Measurements from ENCODE around the gene ZZZ3. TPM values are rescaled to one million over a fixed set of nuclear protein-coding genes. Genes with fewer than 3 reads are reported as not detected.
"Not testable (repeated sequence)": the region's sequence is repeated elsewhere in the genome, so short reads cannot be mapped to it uniquely, and the experiment has no call there.

Gene ZZZ3
- polyA plus RNA-seq, 1 of the 3 experiments (the other 2 are of a cell fraction): 14.2 TPM

GRCh38 chr1:77674807-77675206 is 7.7 kb downstream of the ZZZ3 start:
- H2AFZ ChIP-seq (ENCODE audit: low read depth); H3K4me2 ChIP-seq; POLR2A ChIA-PET; H3K27me3 ChIP-seq (ENCODE audit: insufficient read depth); DNase-seq; H3K9me2 ChIP-seq; CTCF ChIA-PET; H3K9me3 ChIP-seq; H3K27ac ChIP-seq (ENCODE audit: low read depth in 2 of 2, low read length in 1 of 2); H3K9ac ChIP-seq; H3K4me3 ChIP-seq (ENCODE audit: low read depth in 2 of 2, low read length in 1 of 2): not testable (repeated sequence)
- Histone ChIP-seq H4K20me1 (ENCODE audit: insufficient read depth) (peaks cover 41% of the 10 kb centered on the region), H3F3A (replicated peaks; ENCODE audit: insufficient read depth) (peaks cover 10% of the 10 kb centered on the region), H3K4me1 (ENCODE audit: control insufficient read depth in 1 of 2, insufficient read depth in 2 of 2, low read depth in 1 of 2, low read length in 1 of 2) (peaks cover 8 to 43% of the 10 kb centered on the region in 2 experiments), H3K79me2 (ENCODE audit: insufficient read depth) (peaks cover 100% of the 10 kb centered on the region), H3K36me3 (replicated peaks in 1 of 2; ENCODE audit: control insufficient read depth in 1 of 2, insufficient read depth in 2 of 2, low read length in 1 of 2) (peaks cover 4 to 23% of the 10 kb centered on the region in 2 experiments)
- WGBS (ENCODE audit: low lambda C conversion rate): 89% methylated on average over 3 of the region's 3 CpGs

DNA sequence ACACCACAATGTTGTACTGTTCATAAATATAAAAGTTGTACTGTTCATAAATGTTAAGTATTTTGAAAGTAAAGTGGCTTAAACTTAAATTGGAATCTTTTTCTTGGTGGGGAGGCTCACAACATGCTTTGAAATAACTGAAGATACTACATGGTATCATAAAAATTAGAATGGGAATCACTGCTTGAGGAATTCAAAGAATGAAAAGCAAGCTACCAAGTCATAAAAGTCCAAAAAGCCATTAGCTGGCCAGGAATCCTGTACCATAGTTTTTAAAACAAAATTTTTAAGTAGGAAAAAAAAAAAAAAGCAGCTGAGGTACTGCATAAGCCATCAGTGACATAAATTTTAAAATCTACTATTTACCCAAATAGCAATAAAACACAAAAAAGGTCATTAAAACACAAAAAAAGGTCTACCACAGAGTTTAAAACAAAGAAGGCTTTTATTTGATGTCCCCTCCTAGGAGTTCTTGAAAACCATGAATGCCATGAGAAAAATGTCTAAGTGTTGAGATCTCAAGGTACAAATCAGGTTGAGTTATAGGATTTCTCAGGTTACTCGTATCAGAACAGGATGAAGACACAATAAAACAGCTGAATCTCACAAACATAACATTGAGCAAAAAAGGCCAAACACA is 8.6 kb downstream of the ZZZ3 start:
- WGBS (ENCODE audit: low lambda C conversion rate): 84% methylated on average over 1 of the region's 1 CpG
- Histone ChIP-seq H3K27ac (ENCODE audit: low read depth in 2 of 2, low read length in 1 of 2) (peak overlapping the region in 1 of 2 experiments; percentile 76; a peak in 1 of 4 replicates), H3K9ac (no peak overlapping the region)

DNA sequence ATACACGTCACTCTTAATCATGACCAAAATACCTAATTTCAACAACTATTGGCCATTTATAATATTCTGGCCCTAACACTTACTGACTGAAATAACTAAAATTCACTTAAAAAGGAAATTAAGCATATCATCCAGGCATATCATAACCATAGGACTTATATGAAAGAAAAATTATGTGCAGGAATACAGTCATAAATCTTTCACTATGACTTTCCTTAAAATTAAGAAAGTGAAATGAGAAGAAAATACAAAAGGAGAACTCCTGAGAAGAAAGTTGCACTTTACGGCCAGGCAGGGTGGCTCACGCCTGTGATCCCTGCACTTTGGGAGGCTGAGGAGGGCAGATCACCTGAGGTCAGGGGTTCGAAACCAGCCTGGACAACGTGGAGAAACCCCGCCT is 9.4 kb downstream of the ZZZ3 start:
- no peak overlapping the region for H2AFZ ChIP-seq (ENCODE audit: low read depth)
- POLR2A ChIA-PET: no interaction called here
- peaks cover 4 to 27% of the 10 kb centered on the region in 2 experiments for H3K36me3 ChIP-seq (replicated peaks in 1 of 2; ENCODE audit: control insufficient read depth in 1 of 2, insufficient read depth in 2 of 2, low read length in 1 of 2)
- no peaks in the 10 kb centered on the region for H3K9me2 ChIP-seq
- H4K20me1 ChIP-seq (ENCODE audit: insufficient read depth): peaks cover 43% of the 10 kb centered on the region
- H3K9ac ChIP-seq: no peak overlapping the region
- peaks cover 100% of the 10 kb centered on the region for H3K79me2 ChIP-seq (ENCODE audit: insufficient read depth)
- 95% methylated on average over 6 of the region's 6 CpGs for WGBS (ENCODE audit: low lambda C conversion rate)
- H3K27me3 ChIP-seq (ENCODE audit: insufficient read depth): no peaks in the 10 kb centered on the region
- CTCF ChIA-PET: interaction anchor here (0.6 kb wide), 1 partner anchor 27 kb away, joined by 3 read pairs; no protein-coding TSS in a partner anchor
- no peaks in the 10 kb centered on the region for H3K9me3 ChIP-seq
- no peak overlapping the region for H3K4me3 ChIP-seq (ENCODE audit: low read depth in 2 of 2, low read length in 1 of 2)
- no peak for DNase-seq
- H3K4me1 ChIP-seq (ENCODE audit: control insufficient read depth in 1 of 2, insufficient read depth in 2 of 2, low read depth in 1 of 2, low read length in 1 of 2): peaks cover 1 to 41% of the 10 kb centered on the region in 2 experiments; a peak in 3 of 4 replicates
- 0 out of 2 replicates have a peak overlapping the region, but pooled peaks have one; percentile 66 for H3K4me2 ChIP-seq
- H3K27ac ChIP-seq (ENCODE audit: low read depth in 2 of 2, low read length in 1 of 2): peak overlapping the region in 1 of 2 experiments; percentile 76; a peak in 2 of 4 replicates
- H3F3A ChIP-seq (replicated peaks; ENCODE audit: insufficient read depth): peaks cover 10% of the 10 kb centered on the region
- TF ChIP-seq MEF2A (IDR thresholded peaks at IDR 0.05; ENCODE audit: borderline replicate concordance, low read depth) (no peak), FOXJ3 (CRISPR knock-in tag; IDR thresholded peaks at IDR 0.05) (no peak), EP300 (IDR thresholded peaks at IDR 0.05; ENCODE audit: borderline replicate concordance in 1 of 2, low read depth in 1 of 2, low read length in 1 of 2) (no peak), SMC3 (IDR thresholded peaks at IDR 0.05; ENCODE audit: low read depth, low read length) (no peak), TAF1 (IDR thresholded peaks at IDR 0.05; ENCODE audit: borderline replicate concordance, low read depth, low read length) (no peak), FOSL2 (IDR thresholded peaks at IDR 0.05; ENCODE audit: borderline replicate concordance, low read depth) (no peak), RFX5 (IDR thresholded peaks at IDR 0.05; ENCODE audit: low read length) (no peak), RAD21 (IDR thresholded peaks at IDR 0.05; ENCODE audit: low read length) (no peak)
- TF ChIP-seq, protein P1, sequence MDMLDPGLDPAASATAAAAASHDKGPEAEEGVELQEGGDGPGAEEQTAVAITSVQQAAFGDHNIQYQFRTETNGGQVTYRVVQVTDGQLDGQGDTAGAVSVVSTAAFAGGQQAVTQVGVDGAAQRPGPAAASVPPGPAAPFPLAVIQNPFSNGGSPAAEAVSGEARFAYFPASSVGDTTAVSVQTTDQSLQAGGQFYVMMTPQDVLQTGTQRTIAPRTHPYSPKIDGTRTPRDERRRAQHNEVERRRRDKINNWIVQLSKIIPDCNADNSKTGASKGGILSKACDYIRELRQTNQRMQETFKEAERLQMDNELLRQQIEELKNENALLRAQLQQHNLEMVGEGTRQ (IDR thresholded peaks at IDR 0.05; ENCODE audit: borderline replicate concordance, low read depth, low read length): no peak

More for the DNA sequence above, 8.6 kb downstream of the ZZZ3 start:
- Histone ChIP-seq H3K4me1 (ENCODE audit: control insufficient read depth in 1 of 2, insufficient read depth in 2 of 2, low read depth in 1 of 2, low read length in 1 of 2) (peaks cover 8 to 41% of the 10 kb centered on the region in 2 experiments; a peak in 3 of 4 replicates), H3K9me2 (no peaks in the 10 kb centered on the region), H3K79me2 (ENCODE audit: insufficient read depth) (peaks cover 100% of the 10 kb centered on the region), H3K36me3 (replicated peaks in 1 of 2; ENCODE audit: control insufficient read depth in 1 of 2, insufficient read depth in 2 of 2, low read length in 1 of 2) (peaks cover 4 to 27% of the 10 kb centered on the region in 2 experiments), H3K4me3 (ENCODE audit: low read depth in 2 of 2, low read length in 1 of 2) (no peak overlapping the region), H3K4me2 (peak overlapping the region; percentile 66), H4K20me1 (ENCODE audit: insufficient read depth) (peaks cover 44% of the 10 kb centered on the region), H2AFZ (ENCODE audit: low read depth) (no peak overlapping the region), H3K27me3 (ENCODE audit: insufficient read depth) (no peaks in the 10 kb centered on the region), H3F3A (replicated peaks; ENCODE audit: insufficient read depth) (peaks cover 10% of the 10 kb centered on the region), H3K9me3 (no peaks in the 10 kb centered on the region)
- no peak for DNase-seq
- ChIA-PET POLR2A (no interaction called here), CTCF (no interaction called here)
- TF ChIP-seq GABPA (IDR thresholded peaks at IDR 0.05; ENCODE audit: low read depth): no peak
- TF ChIP-seq, protein P2, sequence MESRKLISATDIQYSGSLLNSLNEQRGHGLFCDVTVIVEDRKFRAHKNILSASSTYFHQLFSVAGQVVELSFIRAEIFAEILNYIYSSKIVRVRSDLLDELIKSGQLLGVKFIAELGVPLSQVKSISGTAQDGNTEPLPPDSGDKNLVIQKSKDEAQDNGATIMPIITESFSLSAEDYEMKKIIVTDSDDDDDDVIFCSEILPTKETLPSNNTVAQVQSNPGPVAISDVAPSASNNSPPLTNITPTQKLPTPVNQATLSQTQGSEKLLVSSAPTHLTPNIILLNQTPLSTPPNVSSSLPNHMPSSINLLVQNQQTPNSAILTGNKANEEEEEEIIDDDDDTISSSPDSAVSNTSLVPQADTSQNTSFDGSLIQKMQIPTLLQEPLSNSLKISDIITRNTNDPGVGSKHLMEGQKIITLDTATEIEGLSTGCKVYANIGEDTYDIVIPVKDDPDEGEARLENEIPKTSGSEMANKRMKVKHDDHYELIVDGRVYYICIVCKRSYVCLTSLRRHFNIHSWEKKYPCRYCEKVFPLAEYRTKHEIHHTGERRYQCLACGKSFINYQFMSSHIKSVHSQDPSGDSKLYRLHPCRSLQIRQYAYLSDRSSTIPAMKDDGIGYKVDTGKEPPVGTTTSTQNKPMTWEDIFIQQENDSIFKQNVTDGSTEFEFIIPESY (IDR thresholded peaks at IDR 0.05; ENCODE audit: borderline replicate concordance, low read depth): no peak
- no peak for TF ChIP-seq YY1 (IDR thresholded peaks at IDR 0.05; ENCODE audit: low read depth)
- TF ChIP-seq FOXJ3 (CRISPR knock-in tag; IDR thresholded peaks at IDR 0.05): no peak
- TF ChIP-seq TCF12 (IDR thresholded peaks at IDR 0.05): no peak
- TF ChIP-seq, protein P1 (IDR thresholded peaks at IDR 0.05; ENCODE audit: borderline replicate concordance, low read depth, low read length): no peak
- no peak for TF ChIP-seq RXRA (IDR thresholded peaks at IDR 0.05; ENCODE audit: borderline replicate concordance, low read depth)

All from SK-N-SH (cell line).